NCI-H2107 treated with DMSO at 0.1 percent for 48 hours (cell line): ENCODE results near the gene LMAN2L.

ENCODE experiments used
- DNase-seq: peaks from one replicate; lab custom pipeline; 2025; ENCODE audit not compliant: unreplicated experiment; lab: John Stamatoyannopoulos, UW

LMAN2L gene

GRCh38 chr2:96760036-96760985 is 20.4 kb upstream of the LMAN2L start, which contains the start of gene CNNM4:
Gene CNNM4, plus strand, starts transcription at chr2:96760902. Its CDS starts 98 bp downstream, at chr2:96761000.
- DNase-seq = peak; percentile 84

DNA sequence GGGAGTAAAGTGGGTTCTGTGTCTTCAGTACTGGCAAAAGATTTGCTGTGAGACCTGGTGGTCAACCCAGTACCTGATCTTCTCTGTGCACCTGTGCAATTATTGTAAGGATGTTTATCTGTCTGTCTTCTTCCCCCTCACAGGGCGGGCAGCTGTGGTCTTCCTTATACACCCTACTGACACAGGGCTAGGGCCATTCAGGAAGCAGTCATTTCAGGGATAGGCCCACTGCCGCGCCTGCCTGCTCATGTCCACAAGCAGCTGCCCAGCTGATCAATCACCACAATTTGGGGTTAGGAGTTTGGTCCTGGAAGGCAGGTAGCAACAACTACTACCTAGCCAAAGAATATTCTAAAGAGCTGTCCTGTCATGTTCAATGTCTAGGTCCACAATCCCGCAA is 19.7 kb upstream of the LMAN2L start:
- DNase-seq = no peak

DNA sequence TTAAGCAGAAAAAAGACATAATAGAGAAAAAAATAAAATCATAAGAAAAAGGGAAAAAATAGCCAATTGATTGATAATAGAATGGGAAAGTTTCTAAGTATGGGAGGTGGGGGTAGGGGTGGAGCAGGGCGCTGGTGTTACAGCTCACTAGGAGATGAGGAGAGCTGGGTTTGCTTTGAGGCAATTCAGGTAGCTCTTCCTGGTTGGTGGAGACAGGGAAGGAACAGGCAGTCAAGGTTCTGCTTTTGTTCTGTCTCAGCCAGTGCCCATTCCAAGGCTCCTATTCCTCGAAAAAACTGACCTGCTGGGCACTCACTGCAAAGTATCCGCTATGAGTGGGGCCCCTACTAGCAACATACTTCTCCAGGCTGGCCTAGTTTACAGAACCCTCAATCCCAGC is 19.1 kb upstream of the LMAN2L start:
- DNase-seq = no peak

GRCh38 chr2:96757477-96757860 is 17.6 kb upstream of the LMAN2L start:
- DNase-seq = no peak

- no peak for DNase-seq
Observed at GRCh38 chr2:96756788-96757476, 17.1 kb upstream of the LMAN2L start.

GRCh38 chr2:96754317-96754716 is 14.5 kb upstream of the LMAN2L start:
- DNase-seq = no peak

- DNase-seq = no peak
Observed at GRCh38 chr2:96753661-96754282, 13.9 kb upstream of the LMAN2L start.

DNA sequence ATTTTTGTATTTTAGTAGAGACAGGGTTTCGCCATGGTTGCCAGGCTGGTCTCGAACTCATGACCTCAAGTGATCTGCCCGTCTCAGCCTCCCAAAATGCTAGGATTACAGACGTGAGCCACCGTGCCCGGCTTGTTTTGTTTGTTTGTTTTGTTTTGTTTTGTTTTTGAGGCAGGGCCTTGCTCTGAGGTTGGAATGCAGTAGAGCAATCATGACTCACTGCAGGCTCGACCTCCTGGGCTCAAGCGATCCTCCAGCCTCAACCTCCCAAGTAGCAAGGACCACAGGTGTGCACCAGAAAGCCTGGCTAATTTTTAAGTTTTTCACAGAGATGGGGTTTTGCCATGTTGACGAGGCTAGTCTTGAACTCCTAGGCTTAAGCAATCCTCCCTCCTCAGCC is 11.9 kb upstream of the LMAN2L start:
- DNase-seq = no peak

GRCh38 chr2:96747061-96747617 is 7.3 kb upstream of the LMAN2L start:
- DNase-seq = no peak

DNA sequence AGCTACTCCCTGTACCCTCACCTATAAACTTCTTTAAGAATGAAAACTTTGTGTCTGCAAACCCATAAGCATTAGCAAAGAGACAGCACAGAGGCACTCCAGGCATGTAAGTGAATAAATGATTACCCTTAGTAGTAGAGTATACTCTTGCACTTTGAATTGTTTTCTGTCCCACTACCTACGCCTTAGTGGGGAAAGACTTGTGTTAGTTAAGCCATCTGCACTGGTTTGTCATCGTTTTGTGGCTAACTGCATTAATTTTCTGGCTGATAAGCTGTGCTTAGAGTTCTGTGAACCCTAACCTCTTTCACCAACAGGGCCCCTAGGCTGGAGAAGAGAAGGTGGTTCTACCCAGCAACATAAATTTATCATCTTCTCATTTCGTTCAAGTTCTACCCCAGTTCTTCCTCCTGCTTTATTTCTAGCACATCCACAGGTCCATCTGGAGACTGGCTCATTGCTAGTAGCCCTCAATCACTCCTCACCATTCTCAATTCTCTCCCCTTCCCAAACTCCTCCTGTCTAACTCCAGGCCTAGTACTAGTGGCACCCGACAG is 710 bp downstream of the LMAN2L start:
- DNase-seq = no peak

- no peak for DNase-seq
Observed at GRCh38 chr2:96737831-96738230, 2.0 kb downstream of the LMAN2L start.

GRCh38 chr2:96737251-96737650 is 2.6 kb downstream of the LMAN2L start:
- no peak for DNase-seq

- no peak for DNase-seq
Observed at GRCh38 chr2:96734880-96735583, 4.8 kb downstream of the LMAN2L start.

GRCh38 chr2:96733931-96734330 is 5.9 kb downstream of the LMAN2L start:
- DNase-seq = no peak

DNA sequence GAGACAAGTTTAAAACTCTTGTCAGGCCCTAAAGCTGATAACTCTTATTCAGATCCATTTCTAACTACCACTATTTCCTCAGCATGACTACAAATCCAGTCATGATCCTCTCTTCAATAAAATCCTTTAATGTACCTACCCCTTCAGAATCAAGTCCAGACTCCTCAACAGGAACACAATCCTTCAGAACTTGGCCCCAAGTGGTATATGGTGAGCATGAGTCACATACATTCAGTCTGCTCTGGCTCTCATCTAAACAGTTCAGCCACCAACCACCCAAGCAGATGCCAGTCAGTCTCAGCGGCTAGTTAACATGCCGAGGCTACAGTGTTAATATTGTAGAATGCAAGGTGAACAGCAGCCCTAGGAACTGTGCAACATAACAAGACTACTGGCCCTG is 9.7 kb downstream of the LMAN2L start:
- no peak for DNase-seq

DNA sequence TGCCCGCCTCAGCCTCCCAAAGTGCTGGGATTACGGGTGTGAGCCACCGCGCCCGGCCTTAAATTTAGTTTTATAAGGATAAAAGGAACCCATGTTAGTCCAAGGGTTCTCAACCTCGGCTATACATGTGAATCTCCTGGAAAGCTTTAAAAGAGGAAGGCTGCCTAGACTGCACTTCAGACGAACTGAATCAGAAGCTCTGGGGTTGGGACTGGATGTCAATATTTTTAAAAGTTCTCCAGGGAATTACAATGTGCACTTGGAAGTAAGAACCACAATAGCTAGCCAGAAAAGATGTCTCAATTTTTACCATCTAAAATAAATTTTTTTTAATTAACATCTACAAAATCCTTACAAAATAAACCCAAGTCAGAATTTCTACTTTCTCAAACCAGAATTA is 10.1 kb downstream of the LMAN2L start:
- DNase-seq = no peak

- DNase-seq = no peak
Observed at GRCh38 chr2:96727431-96727830, 12.4 kb downstream of the LMAN2L start.

DNA sequence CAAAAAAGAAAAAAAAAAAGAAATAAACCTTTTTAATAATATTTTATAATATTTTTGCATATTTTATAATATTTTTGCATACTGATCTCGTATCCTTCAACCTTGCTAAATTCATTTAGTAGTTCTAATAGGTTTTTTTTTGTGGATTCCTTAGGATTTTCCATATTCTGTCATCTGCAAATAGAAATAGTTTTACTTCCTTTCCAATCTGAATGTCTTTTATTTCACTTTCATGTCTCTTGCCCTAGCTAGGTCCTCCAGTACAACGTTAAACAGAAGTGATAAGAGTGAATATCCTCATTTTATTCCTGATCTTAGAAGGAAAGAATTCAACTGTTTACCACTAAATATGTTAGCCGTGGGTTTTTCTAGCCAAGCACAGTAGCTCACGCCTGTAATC is 13.7 kb downstream of the LMAN2L start:
- no peak for DNase-seq

- no peak for DNase-seq
Observed at GRCh38 chr2:96716388-96716787, 23.5 kb downstream of the LMAN2L start.

DNA sequence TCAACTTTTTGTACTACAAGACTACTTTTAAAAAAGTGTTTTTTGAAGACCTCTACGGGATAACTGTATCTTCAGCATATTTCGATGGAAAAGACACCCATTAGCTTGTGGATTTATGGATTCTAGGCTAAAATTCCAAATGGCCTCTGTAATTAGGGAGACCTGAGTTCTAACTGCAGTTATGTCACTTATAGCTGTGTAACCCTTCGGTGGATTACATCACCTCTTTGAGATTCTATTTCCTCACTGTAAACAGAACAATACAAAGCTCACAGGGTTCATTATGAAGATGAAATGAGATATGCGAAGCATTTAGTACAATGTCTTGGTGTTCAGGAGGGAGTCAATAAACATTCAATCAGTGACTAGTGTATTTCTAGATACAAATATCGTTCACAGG is 24.2 kb downstream of the LMAN2L start:
- peak; percentile 38 for DNase-seq

DNA sequence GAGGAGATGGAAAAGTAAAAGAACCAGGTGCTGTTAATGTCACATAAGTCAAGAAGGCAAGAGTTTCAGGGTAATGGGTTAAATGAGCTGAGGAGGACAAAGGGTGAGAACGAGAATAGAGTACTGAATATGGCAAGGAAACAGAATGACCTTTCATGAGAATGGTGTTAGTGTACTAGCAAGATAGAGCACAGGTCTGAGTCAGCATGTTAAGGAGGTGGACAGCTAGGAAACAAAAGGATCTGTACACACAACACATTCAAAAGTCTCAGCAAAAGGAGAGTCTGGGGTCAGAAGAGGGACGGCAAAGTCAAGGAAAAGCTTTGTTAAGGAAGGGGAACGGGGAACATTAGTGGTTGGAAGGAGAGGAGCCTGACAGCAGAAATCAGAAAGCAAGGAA is 28.9 kb downstream of the LMAN2L start:
- DNase-seq = no peak
